ENCODE measurements around the gene SPRR2D. TPM values are rescaled to one million over a fixed set of nuclear protein-coding genes. Genes with fewer than 3 reads are reported as not detected.

The SPRR2D gene
- total RNA-seq, 1 donor from 2014 or later, result not detected

GRCh38 chr1:153001382-153001781 is 39.5 kb downstream of the SPRR2D start, which contains the start of gene SPRR3:
TSS of gene SPRR3 (plus strand) at chr1:153001749. CDS start at chr1:153003021, 1,272 bp downstream.
- Mint-ChIP-seq H3K4me1 (ENCODE audit: unreplicated experiment) (no peaks in the 10 kb centered on the region), H3K27ac (ENCODE audit: unreplicated experiment) (no peak within 1 kb of the TSS), H3K36me3 (ENCODE audit: unreplicated experiment) (no peaks in the 10 kb centered on the region), H3K4me3 (ENCODE audit: unreplicated experiment) (no peak within 1 kb of the TSS), H3K9me3 (ENCODE audit: unreplicated experiment) (peaks cover 9% of the 10 kb centered on the region), H3K27me3 (ENCODE audit: unreplicated experiment) (no peaks in the 10 kb centered on the region)
- TF ChIP-seq, protein P1, sequence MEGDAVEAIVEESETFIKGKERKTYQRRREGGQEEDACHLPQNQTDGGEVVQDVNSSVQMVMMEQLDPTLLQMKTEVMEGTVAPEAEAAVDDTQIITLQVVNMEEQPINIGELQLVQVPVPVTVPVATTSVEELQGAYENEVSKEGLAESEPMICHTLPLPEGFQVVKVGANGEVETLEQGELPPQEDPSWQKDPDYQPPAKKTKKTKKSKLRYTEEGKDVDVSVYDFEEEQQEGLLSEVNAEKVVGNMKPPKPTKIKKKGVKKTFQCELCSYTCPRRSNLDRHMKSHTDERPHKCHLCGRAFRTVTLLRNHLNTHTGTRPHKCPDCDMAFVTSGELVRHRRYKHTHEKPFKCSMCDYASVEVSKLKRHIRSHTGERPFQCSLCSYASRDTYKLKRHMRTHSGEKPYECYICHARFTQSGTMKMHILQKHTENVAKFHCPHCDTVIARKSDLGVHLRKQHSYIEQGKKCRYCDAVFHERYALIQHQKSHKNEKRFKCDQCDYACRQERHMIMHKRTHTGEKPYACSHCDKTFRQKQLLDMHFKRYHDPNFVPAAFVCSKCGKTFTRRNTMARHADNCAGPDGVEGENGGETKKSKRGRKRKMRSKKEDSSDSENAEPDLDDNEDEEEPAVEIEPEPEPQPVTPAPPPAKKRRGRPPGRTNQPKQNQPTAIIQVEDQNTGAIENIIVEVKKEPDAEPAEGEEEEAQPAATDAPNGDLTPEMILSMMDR (IDR thresholded peaks at IDR 0.05), result no peak
- DNase-seq (ENCODE audit: extremely low spot score, unreplicated experiment), result no peak

GRCh38 chr1:153000294-153000693 is 40.6 kb downstream of the SPRR2D start:
- no peaks in the 10 kb centered on the region for H3K36me3 Mint-ChIP-seq (ENCODE audit: unreplicated experiment)
- H3K27me3 Mint-ChIP-seq (ENCODE audit: unreplicated experiment), result no peaks in the 10 kb centered on the region
- TF ChIP-seq, protein P1 (IDR thresholded peaks at IDR 0.05), result no peak
- no peak for DNase-seq (ENCODE audit: extremely low spot score, unreplicated experiment)
- no peak overlapping the region for H3K4me3 Mint-ChIP-seq (ENCODE audit: unreplicated experiment)
- no peaks in the 10 kb centered on the region for H3K4me1 Mint-ChIP-seq (ENCODE audit: unreplicated experiment)
- no peak overlapping the region for H3K27ac Mint-ChIP-seq (ENCODE audit: unreplicated experiment)
- H3K9me3 Mint-ChIP-seq (ENCODE audit: unreplicated experiment), result peaks cover 13% of the 10 kb centered on the region

GRCh38 chr1:152999818-153000217 is 41.1 kb downstream of the SPRR2D start:
- no peaks in the 10 kb centered on the region for H3K36me3 Mint-ChIP-seq (ENCODE audit: unreplicated experiment)
- no peak overlapping the region for H3K27ac Mint-ChIP-seq (ENCODE audit: unreplicated experiment)
- H3K4me1 Mint-ChIP-seq (ENCODE audit: unreplicated experiment), result no peaks in the 10 kb centered on the region
- no peaks in the 10 kb centered on the region for H3K27me3 Mint-ChIP-seq (ENCODE audit: unreplicated experiment)
- H3K9me3 Mint-ChIP-seq (ENCODE audit: unreplicated experiment), result peaks cover 17% of the 10 kb centered on the region
- H3K4me3 Mint-ChIP-seq (ENCODE audit: unreplicated experiment), result no peak overlapping the region
- TF ChIP-seq, protein P1 (IDR thresholded peaks at IDR 0.05), result no peak
- no peak for DNase-seq (ENCODE audit: extremely low spot score, unreplicated experiment)

- no peak for DNase-seq (ENCODE audit: extremely low spot score, unreplicated experiment)
- Mint-ChIP-seq H3K36me3 (ENCODE audit: unreplicated experiment) (no peaks in the 10 kb centered on the region), H3K4me1 (ENCODE audit: unreplicated experiment) (no peaks in the 10 kb centered on the region), H3K9me3 (ENCODE audit: unreplicated experiment) (peaks cover 9% of the 10 kb centered on the region), H3K4me3 (ENCODE audit: unreplicated experiment) (no peak overlapping the region), H3K27ac (ENCODE audit: unreplicated experiment) (no peak overlapping the region), H3K27me3 (ENCODE audit: unreplicated experiment) (no peaks in the 10 kb centered on the region)
- TF ChIP-seq, protein P1 (IDR thresholded peaks at IDR 0.05), result no peak
Measured at GRCh38 chr1:152998476-152998875, 42.4 kb downstream of the SPRR2D start.

- no peaks in the 10 kb centered on the region for H3K36me3 Mint-ChIP-seq (ENCODE audit: unreplicated experiment)
- no peaks in the 10 kb centered on the region for H3K4me1 Mint-ChIP-seq (ENCODE audit: unreplicated experiment)
- H3K9me3 Mint-ChIP-seq (ENCODE audit: unreplicated experiment), result peaks cover 8% of the 10 kb centered on the region
- no peak for DNase-seq (ENCODE audit: extremely low spot score, unreplicated experiment)
- H3K27ac Mint-ChIP-seq (ENCODE audit: unreplicated experiment), result no peak overlapping the region
- TF ChIP-seq, protein P1 (IDR thresholded peaks at IDR 0.05), result no peak
- H3K4me3 Mint-ChIP-seq (ENCODE audit: unreplicated experiment), result no peak overlapping the region
- no peaks in the 10 kb centered on the region for H3K27me3 Mint-ChIP-seq (ENCODE audit: unreplicated experiment)
Measured at GRCh38 chr1:152997901-152998300, 43.0 kb downstream of the SPRR2D start.

All from osteocyte (in vitro differentiated cells).